ENCODE measurements around the gene AACS. TPM values are rescaled to one million over a fixed set of nuclear protein-coding genes. Genes with fewer than 3 reads are reported as not detected.

Gene AACS
- total RNA-seq, 2 experiments from 2014 or later, result 10.2 to 24.6 TPM

DNA sequence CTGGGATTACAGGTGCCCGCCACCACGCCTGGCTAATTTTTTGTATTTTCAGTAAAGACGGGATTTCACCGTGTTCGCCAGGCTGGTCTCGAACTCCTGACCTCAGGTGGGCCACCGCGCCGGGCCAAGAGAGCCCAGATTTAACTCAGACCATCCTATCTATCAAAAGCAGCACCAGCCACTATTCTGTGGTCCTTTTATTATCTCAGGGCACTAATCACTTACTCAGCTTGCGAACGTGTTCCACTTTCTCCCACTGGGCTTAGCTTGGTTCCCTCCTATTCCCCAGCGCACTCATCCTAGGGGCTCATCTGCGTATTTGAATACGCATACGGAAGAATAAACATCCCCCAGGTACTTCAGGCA lies 16.2 kb upstream of the AACS start:
- Histone ChIP-seq H3K4me1 (ENCODE audit: insufficient read depth, low read length, poor library complexity, severe bottlenecking) (peaks cover 4% of the 10 kb centered on the region), H3K36me3 (ENCODE audit: insufficient read depth, low read length) (no peaks in the 10 kb centered on the region), H4K20me1 (ENCODE audit: insufficient read depth, low read length) (no peaks in the 10 kb centered on the region), H3K9me3 (ENCODE audit: low read length) (no peaks in the 10 kb centered on the region), H2AFZ (ENCODE audit: low read length) (peak overlapping the region; percentile 57; the same call in 1 of the 2 replicates), H3K4me3 (ENCODE audit: low read depth, low read length, poor library complexity, severe bottlenecking) (peak overlapping the region; percentile 62), H3K4me2 (ENCODE audit: low read length) (peak overlapping the region; percentile 70), H3K79me2 (ENCODE audit: insufficient read depth, low read depth, low read length) (no peaks in the 10 kb centered on the region), H3K9me2 (ENCODE audit: insufficient read depth, low read length) (no peaks in the 10 kb centered on the region), H3K27ac (ENCODE audit: low read depth, low read length, poor library complexity, severe bottlenecking) (no peak overlapping the region)
- ChIA-PET CTCF (ENCODE audit: unreplicated experiment) (no interaction called here), POLR2A (no interaction called here)
- no TSS peak for BruUV-seq (replicated peaks)
- TF ChIP-seq CTCF (conservative IDR thresholded peaks at IDR 0.05; ENCODE audit: low read length) (no peak), EZH2phosphoT487 (IDR thresholded peaks at IDR 0.05; ENCODE audit: borderline replicate concordance, low read depth, low read length) (no peak)
- no peak for DNase-seq (ENCODE audit: low spot score)
- intact Hi-C loops (cut with micrococcal nuclease; ENCODE audit: unreplicated experiment), result no loop called here

DNA sequence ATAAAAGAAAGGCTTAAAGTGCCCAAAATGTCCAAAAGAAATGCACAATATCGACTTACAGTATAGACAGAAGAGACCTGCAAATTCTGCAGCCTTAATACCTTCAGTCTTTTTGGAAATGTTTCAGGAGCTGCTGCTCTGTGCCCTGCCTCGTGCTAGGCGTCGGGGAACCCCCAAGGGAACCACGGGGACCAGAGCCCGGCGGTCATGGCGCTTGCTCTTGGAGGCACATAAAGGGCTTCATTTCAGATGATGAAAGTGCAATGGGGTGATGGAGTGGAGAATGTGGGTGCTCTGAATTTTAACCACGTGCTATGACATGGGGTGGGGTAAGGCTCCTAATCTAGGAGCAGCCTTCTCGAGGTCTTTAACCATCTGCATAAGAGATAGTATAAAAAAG lies 14.8 kb upstream of the AACS start:
- no peak for DNase-seq (ENCODE audit: low spot score)
- intact Hi-C loops (cut with micrococcal nuclease; ENCODE audit: unreplicated experiment), result no loop called here
- POLR2A ChIA-PET, result interaction anchor here (0.7 to 0.9 kb wide), 2 partner anchors 14 to 29 kb away, joined by 3 to 4 read pairs; no protein-coding TSS in a partner anchor
- no peak overlapping the region for H3K4me3 ChIP-seq (ENCODE audit: low read depth, low read length, poor library complexity, severe bottlenecking)
- H3K27ac ChIP-seq (ENCODE audit: low read depth, low read length, poor library complexity, severe bottlenecking), result no peak overlapping the region
- no peak overlapping the region for H3K4me2 ChIP-seq (ENCODE audit: low read length)
- peaks cover 4% of the 10 kb centered on the region for H3K4me1 ChIP-seq (ENCODE audit: insufficient read depth, low read length, poor library complexity, severe bottlenecking)
- H3K9me2 ChIP-seq (ENCODE audit: insufficient read depth, low read length), result no peaks in the 10 kb centered on the region
- CTCF ChIA-PET (ENCODE audit: unreplicated experiment), result no interaction called here
- no peak overlapping the region for H2AFZ ChIP-seq (ENCODE audit: low read length)
- no peaks in the 10 kb centered on the region for H3K79me2 ChIP-seq (ENCODE audit: insufficient read depth, low read depth, low read length)
- TF ChIP-seq CTCF (conservative IDR thresholded peaks at IDR 0.05; ENCODE audit: low read length), result no peak
- no peak for TF ChIP-seq EZH2phosphoT487 (IDR thresholded peaks at IDR 0.05; ENCODE audit: borderline replicate concordance, low read depth, low read length)
- no peaks in the 10 kb centered on the region for H4K20me1 ChIP-seq (ENCODE audit: insufficient read depth, low read length)
- no TSS peak for BruUV-seq (replicated peaks)
- no peaks in the 10 kb centered on the region for H3K36me3 ChIP-seq (ENCODE audit: insufficient read depth, low read length)
- H3K9me3 ChIP-seq (ENCODE audit: low read length), result no peaks in the 10 kb centered on the region

- POLR2A ChIA-PET, result interaction anchor here (0.7 to 0.9 kb wide), 2 partner anchors 13 to 29 kb away, joined by 3 to 4 read pairs; no protein-coding TSS in a partner anchor
Measured at GRCh38 chr12:125050868-125051267, 14.4 kb upstream of the AACS start.

More at GRCh38 chr12:125050868-125051267, 14.4 kb upstream of the AACS start:
- Histone ChIP-seq H2AFZ (ENCODE audit: low read length) (no peak overlapping the region), H3K36me3 (ENCODE audit: insufficient read depth, low read length) (no peaks in the 10 kb centered on the region), H3K79me2 (ENCODE audit: insufficient read depth, low read depth, low read length) (no peaks in the 10 kb centered on the region), H3K9me2 (ENCODE audit: insufficient read depth, low read length) (no peaks in the 10 kb centered on the region), H3K4me2 (ENCODE audit: low read length) (no peak overlapping the region), H3K4me3 (ENCODE audit: low read depth, low read length, poor library complexity, severe bottlenecking) (no peak overlapping the region), H3K4me1 (ENCODE audit: insufficient read depth, low read length, poor library complexity, severe bottlenecking) (peaks cover 4% of the 10 kb centered on the region), H4K20me1 (ENCODE audit: insufficient read depth, low read length) (no peaks in the 10 kb centered on the region), H3K9me3 (ENCODE audit: low read length) (no peaks in the 10 kb centered on the region), H3K27ac (ENCODE audit: low read depth, low read length, poor library complexity, severe bottlenecking) (no peak overlapping the region)
- BruUV-seq (replicated peaks), result no TSS peak
- TF ChIP-seq CTCF (conservative IDR thresholded peaks at IDR 0.05; ENCODE audit: low read length) (no peak), EZH2phosphoT487 (IDR thresholded peaks at IDR 0.05; ENCODE audit: borderline replicate concordance, low read depth, low read length) (no peak)
- DNase-seq (ENCODE audit: low spot score), result no peak
- intact Hi-C loops (cut with micrococcal nuclease; ENCODE audit: unreplicated experiment), result no loop called here
- CTCF ChIA-PET (ENCODE audit: unreplicated experiment), result no interaction called here
